Stimulated activated naive CD4-positive, alpha-beta T cell (primary cell): Measurements from ENCODE around the gene SLC35F3.

ENCODE experiments used
- DNase-seq, 6 experiments: peaks; one replicate each; lab custom pipeline; 2025; lab: John Stamatoyannopoulos, UW

The SLC35F3 gene

DNA sequence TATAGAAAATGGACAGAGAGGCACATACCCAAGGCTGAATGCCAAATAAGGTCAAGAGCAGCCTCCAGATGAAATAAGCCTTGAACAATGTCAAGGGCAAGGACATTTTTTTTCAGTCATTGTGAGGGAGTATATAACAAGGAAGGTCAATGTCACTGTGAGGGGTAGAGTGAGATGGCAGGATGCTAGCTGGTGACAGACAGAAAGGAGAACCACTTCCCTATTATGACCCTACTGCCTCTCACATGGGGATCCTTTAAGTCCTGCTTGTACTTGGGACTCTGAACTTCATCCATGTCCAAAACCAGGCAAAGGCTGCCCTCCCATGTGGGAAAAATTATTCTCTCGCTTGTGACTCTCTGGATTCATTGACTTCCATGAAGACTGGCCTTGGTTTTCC, 349.3 kb downstream of the SLC35F3 start:
- no peak for DNase-seq

DNA sequence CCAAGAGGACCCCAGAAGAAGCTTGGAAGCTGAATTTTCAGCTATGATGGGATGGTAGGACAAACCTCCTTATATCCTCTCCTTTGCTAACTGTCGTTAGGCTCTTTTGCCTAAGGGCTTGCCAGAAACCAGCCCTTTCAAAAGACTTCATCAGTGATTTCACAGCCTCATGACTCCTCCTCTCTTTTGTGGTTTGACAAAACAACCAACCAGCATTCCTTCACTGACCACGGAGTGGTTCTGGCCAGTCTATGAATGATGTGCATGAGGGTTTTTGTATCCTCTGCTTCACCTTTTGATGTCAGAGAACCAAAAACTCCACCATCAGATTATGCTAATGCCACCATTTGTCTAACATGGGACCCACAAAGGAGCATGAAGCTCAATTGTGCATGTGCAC, 351.9 kb downstream of the SLC35F3 start:
- no peak for DNase-seq

DNA sequence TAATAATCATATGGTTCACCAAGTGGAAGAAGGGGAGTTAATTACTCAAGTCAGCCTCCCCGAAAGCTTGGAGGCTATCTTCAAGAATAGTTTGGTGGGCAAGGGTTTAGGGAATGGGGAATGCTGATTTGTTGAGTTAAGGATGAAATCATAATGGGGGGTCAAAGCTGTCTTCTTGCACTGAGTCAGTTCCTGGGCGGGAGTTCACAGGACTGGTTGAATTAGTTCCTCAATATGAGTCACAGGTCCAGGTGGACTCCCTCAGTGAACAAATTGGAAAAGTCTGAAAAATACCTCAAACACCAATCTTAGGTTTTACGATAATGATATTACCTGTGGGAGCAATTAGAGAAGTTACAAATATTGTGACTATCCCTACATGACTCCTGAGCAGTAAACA, 353.6 kb downstream of the SLC35F3 start:
- no peak for DNase-seq

DNA sequence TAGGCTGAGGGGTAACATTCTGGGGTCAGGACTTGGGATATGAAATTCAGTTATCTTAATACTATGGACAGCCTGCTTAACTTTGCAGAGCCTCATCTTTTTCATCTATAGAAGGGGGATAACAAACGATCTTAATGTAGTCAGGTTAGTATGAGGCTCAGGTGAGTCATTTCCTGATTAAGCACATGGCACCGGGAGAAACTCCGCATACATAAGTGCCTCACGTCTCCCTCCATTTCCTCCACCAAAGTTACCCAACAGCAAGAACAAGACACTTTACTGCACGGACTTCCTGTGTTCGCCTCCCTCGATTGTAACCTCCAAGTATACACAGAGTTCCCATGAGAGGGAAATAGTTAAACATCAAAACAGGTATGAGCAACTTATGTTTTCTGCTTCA, 356.1 kb downstream of the SLC35F3 start:
- DNase-seq, result no peak

DNA sequence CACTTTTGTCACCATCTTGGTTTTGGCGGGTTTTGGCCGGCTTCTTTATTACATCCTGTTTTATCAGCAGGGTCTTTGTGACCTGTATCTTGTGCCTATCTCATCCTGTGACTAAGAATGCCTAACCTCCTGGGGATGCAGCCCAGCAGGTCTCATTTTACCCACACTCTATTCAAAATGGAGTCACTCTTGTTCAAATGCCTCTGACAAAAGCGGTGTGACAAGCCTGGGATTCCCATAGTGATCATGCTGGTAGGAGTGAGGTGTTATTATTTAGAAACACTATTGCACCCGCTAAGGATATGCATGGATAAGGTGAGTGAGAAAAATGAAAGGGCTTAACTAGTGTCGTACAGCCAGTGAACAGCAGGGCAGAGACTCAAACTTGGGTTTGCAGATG, 357.1 kb downstream of the SLC35F3 start:
- DNase-seq, result no peak

DNA sequence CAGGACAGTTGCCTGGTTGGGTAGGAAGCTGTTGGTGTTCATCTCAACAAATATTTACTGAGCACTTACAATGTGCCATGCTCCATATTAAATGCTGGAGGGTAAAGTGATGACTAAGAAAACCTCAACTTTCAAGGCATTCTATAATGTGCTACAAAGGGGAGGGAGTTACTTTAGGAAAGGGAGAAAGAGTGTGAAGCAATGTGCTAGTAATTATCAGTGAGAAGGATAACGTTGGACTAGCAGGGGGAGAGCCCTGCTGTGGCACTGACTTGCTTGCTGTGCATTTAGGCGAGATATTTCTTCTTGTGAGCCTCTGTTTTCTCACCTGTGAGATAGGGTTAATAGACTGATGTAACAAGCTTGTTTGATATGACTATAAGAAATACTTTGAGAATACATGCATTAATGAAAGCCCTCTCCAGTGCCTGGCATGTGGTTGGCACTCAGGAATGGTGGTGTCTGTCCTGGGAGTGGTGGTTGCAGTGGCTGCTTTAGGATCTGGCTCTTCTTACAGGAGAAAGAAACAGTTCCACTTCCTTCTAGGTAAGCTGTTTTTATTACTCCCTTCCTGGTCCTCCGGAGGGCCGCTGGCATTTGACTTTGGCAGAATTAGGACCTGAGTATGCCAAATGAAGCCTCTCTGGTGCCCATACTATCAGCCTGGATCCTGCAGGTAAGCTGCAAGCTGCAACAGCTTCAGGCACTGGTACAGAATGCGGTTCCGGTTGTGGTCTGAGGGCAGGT, 357.7 kb downstream of the SLC35F3 start:
- no peak for DNase-seq

DNA sequence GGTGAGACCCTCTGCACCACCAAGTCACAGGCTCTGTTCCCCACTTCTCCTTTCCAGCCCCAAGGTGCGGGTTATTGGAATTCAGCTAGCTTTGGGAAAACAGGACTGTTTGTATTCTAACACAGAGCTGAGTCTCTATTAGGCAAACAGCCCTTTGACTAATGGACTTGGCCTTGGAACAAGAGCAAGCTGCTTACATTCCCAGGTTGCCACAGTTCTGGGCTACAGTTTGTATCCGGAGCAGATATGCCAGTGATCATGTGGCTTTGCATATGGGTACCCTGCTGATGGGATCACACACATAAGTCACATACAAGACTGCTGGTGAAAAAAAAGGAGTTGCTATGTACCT, 358.3 kb downstream of the SLC35F3 start:
- no peak for DNase-seq

DNA sequence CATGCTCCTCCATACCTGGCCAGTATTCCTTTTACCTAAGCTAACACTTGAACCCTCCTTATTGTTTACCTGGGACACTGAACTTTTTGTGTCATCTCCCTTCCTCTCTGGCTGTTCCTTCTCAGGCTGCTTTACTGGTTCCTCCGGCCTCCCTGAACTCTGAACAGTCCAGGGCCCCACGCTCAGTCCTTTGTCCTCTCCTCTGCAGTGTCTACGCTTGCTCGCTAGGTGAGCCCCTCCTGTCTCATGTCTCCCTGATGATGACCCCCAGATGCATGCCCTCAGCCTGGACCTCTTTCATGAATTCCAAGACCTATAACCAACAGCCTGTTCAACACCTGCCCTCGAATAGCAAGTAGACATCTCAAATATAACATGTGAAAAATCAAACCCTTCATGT, 360.4 kb downstream of the SLC35F3 start:
- no peak for DNase-seq

DNA sequence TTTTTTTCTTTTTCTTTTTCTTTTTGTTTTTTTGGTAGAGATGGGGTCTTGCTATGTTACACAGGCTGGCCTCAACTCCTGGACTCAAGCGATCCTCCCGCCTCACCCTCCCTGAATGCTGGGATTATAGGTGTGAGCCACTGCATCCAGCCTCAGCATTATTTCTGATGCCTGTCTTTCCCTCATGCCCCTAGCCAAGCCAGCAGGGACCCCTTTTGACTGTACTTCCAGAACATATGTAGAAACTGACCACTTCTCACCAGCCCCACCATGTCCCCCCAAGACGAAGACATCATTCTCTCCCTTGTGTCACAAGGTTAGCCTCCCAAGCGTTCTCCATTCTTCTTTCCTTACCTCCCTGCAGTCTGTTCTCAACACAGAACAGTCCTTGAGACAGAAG, 360.8 kb downstream of the SLC35F3 start:
- no peak for DNase-seq

DNA sequence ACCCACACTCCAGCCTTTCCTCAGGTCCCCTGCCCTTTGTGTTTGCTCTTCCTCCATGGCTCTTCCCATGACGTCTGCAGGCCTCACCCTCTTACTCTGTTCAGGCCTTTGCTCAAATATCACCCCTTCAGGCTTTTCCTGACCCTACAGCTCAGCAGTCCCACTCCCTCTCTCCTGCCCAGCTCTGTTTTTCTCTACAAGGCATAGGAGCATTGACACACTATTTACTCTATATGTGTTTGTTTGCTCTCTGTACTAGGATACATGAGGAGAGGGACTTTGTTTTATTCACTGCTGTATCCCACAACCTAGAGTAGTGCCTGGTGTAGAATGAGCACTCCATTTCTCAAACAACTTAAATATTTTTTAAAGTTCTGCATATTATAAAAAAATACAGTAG, 361.4 kb downstream of the SLC35F3 start:
- DNase-seq, result no peak

DNA sequence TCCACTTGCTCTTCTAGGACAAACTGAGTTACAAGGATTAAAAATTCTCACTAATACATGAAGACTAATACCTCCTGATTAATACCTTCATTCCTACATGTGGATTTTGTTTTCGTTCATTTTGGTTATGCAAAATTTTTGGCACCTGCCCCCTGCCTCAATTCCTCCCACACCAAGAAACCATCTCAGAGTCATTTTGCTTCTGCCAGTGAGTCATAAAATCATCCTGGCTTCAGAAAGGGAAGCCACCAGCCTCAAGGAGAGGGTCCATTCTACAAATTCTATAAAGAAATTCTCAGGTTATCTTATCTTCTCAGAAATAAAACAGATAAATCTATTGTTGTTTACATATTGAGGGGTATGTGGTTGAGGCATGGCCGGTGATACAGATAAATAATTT, 365.6 kb downstream of the SLC35F3 start:
- no peak for DNase-seq

DNA sequence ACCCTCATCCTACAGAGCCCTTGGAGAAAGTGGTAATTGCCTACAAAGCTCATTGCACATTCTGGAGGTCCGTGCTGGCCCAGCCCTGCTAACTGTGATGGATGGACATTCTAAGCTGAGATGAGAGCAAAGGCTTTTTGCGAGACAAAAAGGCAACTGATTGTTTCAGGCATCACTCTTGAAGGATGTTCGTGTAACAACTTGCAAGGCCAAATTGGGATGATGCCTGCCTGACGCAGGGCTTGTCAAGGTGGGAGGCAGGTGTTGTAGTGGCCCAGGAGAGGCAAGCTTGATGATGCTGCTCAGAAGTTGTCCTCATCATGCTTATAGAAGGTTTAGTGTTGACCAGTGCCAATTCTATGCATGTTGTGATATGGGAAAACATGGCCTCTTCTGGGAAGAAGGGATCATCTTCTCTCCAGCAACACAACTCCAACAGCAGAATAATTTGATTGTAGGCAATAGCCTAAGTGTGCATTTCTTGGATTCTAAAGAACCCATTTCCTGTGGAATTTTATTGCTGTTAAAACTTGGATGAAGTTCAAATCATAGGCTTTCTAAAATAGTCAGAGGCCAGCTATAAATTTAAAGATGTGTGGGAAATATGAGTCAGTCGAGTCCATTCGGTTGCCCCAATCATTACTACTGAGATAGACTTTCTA, 366.2 kb downstream of the SLC35F3 start:
- no peak for DNase-seq

DNA sequence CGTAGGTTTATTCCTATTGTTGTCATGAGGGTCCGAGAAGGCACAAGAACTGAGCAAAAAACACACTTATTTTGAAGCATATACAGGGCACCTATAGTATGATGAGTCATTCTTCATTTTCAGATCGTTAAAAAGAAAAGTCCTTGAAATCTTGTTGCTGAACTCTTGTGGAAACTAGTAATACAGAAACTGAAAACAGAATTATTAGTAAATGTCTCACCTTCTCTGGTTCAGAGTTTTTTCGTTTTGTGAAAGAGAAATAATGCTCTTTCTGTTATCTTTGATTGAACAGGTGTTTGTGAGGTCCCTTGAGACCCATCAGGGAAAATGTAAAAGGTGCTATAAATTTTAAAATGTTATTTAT, 366.7 kb downstream of the SLC35F3 start:
- no peak for DNase-seq

DNA sequence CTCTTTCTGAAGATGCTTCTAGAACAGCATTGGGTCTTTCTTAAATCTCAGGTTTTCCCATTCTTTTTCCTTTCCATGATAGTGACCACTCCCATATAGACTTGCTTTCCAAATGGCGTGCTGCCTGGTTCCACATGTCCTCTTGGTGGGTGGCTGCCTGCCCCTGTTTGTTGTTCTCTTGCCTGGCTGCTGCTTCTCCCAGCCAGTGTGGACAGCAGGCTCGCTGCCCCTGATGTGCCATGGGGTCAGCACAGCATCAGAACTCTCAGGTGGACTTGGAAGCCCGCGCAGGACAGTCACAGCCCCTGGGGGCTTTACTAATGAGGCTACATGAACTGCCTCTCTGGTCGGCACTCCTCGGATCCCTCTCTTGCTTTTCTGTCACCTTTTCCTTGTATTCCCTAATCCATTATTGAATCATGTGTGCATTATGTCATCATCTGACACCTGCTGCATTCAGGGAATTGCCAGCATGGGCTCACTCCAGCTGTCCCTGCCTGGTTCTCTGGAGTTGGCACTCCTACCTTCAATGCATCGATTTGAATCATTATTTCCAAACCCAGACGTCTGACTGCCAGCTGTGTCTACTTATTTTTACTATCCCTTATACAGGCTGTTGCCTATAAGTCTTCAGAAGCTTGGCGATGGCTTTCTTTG, 368.3 kb downstream of the SLC35F3 start:
- no peak for DNase-seq

DNA sequence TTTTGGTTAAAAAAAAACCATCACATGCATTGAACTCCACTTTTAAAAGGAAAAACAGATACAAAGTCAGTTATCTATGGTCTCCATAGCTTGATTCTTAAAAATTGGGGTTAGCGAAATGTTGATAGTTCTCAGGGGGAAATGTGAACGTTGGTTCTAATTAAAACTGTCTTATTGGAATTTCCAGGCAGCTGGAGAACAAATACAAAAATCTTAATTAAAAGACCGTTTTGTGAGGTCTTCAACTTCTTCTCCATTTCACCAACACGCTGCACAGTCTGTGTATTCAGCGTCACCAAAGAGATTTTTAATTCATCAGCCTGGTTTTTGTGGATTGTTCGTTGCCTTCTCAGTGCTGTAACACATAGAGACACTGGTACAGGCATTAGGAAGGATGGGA, 369.5 kb downstream of the SLC35F3 start:
- DNase-seq, result no peak

DNA sequence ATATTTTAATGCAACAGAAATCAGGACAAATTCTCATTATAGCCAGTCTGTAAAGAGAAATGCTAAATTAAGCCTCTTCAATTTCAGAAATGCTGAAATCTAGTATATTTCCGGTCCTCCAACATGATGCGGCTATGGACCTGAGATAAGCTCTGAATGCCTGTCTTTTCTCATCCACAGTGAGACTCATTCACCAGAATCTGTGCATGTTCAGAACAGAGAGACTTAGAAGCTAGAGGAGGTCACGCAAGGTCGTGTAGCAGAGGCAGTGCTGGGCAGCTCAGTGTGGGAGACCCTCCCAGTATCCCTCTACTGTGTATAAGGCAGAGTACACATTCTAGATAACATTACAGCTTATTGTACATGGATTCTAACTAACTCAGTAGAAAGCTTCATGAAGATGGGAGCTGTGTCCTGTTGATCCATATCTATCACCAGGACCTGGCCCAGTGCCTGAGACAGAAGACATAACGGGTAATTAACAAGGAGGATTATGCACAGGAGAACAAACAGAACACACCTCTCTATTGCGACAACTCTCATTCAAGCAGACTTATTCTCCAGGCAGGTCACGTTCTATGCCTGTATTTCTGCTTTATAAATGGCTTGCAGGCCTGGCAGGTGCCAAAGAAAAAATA, 371.8 kb downstream of the SLC35F3 start:
- DNase-seq, result no peak

DNA sequence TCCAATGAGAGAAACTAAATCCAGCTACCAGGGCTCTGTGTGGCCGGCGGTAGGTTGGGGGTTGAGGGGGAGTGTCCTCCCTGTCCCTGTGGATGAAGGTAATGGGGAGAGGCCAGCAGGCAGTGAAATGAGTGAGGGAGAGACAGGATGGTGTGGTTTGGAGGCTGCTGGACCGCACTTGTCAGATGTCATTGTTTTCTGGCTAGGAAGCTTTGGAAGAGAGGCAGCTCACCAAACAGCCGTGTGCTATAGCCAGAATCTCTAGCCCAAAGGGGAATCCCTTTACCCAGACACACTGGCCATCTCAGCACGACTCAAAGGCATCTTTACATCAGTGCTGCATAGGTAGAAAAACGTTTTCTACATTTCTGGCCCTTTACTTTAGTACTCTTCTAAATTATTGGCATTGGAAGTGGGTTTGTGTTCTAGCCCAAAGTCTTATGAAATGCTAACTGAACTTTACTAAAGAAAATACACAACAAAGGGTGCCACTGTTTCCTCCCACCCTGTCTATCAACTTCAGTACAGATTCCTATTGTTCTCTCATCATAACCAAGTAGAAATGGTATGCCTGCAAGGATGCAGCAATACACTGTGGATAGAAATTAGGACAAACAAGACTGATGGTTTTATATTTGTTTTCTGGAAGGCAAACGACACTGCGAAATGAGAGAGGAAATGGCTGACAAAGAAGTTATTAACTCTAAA, 372.8 kb downstream of the SLC35F3 start:
- no peak for DNase-seq

DNA sequence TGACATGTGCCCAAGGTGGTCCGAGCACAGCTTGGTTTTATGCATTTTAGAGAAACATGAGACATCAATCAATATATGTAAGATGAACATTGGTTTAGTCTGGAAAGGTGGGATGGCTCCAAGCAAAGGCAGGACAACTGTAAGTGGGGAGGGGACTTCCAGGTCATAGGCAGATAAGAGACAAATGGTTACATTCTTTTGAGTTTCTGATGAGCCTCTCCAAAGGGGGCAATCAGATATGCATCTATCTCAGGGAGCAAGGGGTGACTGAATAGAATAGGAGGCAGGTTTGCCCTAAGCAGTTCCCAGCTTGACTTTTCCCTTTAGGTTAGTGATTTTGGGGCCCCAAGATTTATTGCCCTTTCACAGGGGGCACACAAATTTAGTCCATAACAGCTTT, 374.5 kb downstream of the SLC35F3 start:
- no peak for DNase-seq

DNA sequence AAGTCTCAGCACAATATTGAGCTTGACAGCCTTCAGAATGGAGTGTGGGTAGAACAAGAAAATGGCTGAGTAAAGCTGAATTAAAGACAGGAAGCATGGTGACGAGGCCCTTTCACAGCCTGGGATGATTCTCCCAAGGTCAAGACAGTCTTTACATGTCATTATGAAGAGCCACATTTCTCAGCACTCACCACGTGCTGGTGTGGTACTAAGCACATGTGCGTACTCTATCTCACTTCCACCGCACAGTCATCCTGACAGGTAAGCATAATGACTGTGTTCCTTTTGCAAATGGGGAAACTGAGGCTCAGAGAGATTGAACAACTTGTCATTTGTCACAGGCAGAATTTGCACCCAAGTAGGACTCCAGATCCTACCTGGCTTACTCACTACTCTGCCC, 376.0 kb downstream of the SLC35F3 start:
- no peak for DNase-seq

DNA sequence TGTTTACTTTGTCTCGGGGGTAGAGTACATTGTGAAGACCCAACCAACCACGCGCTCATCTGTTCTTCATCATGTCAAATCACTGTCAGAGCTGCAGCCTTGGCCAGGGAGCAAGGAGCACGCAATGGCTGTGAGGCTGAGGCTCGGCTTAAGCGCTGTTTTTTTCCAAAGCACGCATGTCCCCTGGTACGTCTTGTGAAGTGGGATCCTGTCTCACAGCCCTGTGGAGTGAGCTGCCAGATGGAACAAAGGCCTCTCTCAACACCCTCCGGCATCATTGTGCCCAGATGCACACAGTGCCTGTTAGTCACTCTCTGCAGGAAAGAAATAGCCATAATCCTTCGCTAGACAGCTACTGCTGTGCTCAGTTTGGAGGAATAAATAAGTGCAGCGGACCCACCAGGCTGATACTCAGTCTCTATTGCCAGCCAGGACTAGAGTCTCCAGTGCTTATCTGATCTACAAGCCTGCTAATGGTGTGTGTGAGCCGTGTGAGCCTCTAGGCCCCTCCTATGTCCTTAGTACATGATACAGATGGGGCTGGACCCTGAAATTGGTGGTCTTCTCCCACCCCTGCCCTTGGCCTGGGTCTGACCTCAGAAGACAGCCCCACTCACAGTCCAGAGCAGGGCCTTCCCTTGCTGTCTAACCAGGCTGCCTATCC, 377.5 kb downstream of the SLC35F3 start:
- DNase-seq, result no peak

DNA sequence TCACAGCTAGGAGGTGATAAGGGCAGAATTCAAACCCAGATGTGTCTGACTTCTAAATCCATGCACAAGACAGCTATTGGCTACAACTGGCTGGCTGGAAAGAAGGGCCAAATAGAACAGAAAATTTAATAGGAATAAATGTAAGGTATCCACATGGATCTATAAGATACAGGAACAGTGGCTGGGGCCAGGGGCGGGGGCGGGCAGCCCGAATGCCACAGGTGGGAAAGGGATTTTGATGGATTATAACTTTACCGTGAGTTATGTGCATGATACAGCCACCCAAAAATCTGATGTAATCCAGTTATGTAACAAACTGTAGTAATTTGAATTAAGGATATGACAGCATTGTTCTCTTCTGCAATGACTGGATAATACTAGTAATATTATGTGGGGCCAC, 381.7 kb downstream of the SLC35F3 start:
- DNase-seq, result no peak

DNA sequence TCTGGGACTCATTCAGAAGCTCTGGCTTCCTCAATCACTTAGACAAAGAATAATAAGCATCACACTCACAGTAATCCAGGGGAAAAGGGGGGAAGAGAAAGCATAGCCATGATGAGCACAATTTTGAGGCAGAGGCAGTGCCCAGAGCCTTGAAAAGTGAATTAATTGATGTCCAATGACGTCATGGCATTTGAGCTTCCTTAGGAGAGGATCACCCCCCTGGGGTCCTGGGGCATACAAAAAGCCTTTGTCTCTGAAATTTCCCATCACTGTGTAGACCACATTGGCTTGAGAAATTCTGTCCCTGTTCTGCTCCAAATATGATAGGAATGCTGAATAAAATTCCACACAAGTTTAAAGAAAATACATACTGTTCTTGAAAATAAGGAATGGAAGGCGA, 384.5 kb downstream of the SLC35F3 start:
- DNase-seq, result no peak
